HG03571 (cell line): Measurements from ENCODE around the gene KRTDAP.

ENCODE experiments used
- ATAC-seq: cut with Tn5 transposase; IDR thresholded peaks from one replicate; pipeline ENCODE4 v1.9.1; 2021; ENCODE audit not compliant: unreplicated experiment

Gene KRTDAP

DNA sequence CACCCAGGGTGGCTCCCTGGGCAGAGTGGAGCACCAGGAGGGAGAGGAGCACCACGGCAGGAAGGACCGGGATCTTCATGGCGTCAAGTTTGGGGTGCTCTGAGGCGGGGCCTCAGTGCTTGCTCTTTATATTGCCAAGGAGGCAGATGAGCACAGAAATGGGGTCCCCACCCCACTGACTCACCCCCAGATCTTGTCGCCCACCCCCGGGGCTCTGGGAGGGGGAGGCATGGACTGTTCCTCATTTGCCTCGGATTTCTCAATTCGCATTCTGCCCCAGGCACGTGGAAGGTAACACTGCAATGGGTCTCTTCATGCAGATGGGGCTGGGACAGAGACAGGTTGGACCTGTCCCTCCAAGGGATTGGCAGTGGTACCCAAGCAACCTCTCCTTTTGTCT is at the start of gene KRTDAP:
Gene KRTDAP (minus strand): TSS at position 101 of the 400 bp plus-strand sequence. CDS start 22 bp downstream, at position 79.
- no peak for ATAC-seq

GRCh38 chr19:35539850-35540249 is 49.6 kb upstream of the KRTDAP start:
- no peak for ATAC-seq

GRCh38 chr19:35539314-35539713 is 49.0 kb upstream of the KRTDAP start:
- ATAC-seq = no peak

- no peak for ATAC-seq
Observed at GRCh38 chr19:35534803-35535480, 44.7 kb upstream of the KRTDAP start.

GRCh38 chr19:35533822-35534392 is 43.6 kb upstream of the KRTDAP start:
- ATAC-seq = no peak

DNA sequence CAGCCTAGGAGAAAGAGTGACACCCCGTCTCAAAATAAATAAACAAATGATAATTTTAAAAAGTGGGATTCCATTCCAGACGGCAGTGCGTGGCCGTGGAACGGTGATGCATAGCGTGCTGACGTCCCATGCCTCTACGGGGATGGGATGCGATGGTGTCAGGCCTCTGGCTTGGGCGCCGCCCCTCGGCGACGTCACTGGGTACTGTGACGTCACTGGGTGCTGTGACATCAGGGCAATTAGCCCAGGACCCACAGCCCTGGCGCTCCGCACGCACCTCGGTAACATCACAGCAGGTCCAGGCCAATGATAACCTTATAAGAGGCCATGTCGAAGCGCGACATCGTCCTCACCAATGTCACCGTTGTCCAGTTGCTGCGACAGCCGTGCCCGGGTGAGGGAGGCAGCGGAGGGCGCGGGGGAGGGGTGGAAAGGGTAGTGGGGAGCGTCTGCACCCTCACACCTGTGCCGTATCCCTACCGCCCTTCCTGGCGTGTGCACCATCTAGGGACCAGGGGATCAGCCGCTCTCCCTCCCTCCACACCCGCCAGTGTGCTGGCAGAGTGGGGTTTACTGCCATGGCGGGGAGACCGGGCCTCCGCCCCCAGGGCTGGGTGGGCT is 43.0 kb upstream of the KRTDAP start, which contains the start of gene GAPDHS:
Gene GAPDHS (plus strand): TSS at position 256 of the 621 bp plus-strand sequence. CDS start 72 bp downstream, at position 328.
- ATAC-seq = no peak

DNA sequence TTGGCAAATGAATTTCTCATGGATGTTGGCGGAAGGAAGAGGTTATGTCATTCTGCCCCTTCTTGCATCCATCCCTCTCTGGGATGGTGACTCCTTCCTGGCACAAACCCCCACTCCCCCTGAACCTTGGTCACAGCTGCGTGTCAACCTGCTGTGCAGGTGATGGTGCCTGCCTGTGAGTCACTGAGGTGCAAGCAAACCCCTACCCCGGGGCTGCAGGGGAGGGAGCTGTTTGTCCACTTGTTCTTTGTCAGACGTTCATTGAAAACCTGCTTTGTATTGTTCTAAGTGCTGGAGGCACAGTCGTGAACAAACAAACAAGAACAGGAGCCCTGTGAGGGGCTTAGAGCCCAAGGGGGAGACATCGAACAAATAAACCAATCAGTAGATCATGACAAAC is 41.0 kb upstream of the KRTDAP start:
- no peak for ATAC-seq

DNA sequence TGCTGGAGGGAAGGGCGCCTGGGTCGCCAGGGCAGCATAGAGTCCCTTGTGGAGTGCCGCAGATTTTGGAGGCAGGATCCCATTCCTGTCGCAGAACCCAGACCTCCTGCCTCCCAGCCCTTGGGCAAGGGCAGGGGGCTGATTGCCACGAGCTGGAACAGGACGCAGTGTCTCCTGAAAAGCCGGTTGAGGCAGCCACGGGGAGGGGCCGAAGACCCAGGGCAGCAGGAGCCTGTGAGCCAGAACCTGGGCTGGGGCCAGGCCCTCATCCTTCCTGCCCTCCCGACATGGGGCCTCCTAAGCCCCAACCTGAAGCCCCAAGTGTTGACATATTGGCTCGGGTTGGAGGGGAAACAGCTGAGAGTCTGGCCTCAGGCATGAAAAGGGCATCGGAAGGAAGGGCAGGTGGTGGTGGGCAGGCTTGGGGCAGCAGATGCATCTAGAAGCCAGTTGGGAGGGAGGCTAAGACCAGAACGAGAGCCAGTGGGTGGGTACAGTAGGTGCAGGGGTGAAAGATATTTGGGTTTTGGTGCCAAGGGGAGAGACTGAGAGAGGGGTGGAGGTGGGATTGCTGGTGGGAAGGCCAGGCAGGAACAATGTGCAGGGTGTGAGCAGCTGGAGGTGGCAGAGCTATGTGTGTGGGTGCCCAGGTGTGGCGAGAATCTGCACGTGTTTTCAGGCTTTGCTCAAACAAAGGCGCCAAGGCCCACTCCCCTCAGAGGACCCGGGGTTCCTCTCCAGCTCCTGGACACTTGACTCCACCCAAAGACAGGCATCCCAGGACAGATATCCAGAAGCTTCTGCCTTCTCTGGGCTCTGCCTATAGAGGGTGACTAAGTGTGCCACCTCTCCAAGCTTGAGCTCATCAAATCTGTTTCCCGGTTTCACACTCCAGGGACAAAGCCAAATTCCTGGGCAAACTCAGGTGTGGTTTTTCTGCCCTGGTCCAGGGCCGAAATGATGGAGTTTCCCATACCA is 39.3 kb upstream of the KRTDAP start:
- no peak for ATAC-seq

DNA sequence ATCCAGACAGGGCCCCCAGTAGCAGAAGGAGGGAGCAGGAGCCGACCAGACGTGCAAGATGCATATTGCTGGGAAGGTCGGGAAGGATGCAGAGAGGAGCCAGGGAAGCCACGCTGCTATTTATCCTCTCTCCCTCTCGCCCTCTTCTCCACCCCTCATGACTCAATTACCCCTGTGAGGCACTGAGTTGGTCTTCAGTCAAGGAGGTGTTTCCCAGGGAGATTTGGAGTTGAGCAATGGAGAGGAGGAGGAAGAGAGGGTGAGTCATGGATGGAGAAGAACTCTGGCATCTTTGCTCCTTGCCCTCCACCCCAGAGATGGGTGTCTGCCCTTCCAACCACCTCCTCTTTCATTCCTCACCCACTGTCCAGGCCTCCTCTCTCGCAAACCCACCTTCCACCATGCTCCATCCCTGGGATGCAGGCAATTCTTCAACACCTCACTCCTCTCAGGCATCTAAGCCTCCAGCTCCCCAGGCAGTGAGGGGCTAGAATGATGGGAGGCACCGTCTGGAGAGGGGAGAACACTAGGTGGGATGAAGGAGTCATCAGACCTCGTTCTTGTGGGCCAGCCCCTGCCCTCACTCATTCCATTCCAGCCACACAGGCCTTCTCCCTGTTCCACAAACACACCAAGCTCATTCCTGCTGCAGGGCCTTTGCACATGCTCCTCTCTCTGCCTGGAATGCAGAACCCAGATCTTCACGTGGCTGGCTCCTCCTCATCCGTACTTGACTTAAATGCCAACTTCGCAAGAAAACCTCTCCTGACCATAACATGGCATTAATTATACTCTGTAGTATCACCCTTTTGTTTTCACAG is 38.2 kb upstream of the KRTDAP start, which contains the start of gene SBSN:
Gene SBSN (minus strand): TSS at position 94 of the 821 bp plus-strand sequence. CDS start 30 bp downstream, at position 64.
- ATAC-seq = no peak

DNA sequence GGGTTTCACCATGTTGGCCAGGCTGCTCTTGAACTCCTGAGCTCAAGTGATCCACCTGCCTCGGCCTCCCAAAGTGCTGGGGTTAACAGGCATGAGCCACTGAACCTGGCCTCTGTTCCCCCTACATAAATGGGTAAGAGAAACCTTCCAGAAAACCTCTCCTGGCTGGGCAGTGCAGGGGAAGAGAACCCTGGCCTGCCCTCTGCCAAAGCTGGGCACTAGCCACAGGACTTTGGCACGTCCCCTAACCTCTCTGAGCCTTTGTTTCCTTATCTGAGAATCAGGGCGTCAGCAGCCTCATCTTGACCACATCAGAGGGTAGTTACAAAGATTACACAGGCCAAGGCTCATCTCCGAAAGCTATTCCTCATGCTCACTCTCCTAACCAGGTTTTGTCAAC is 35.6 kb upstream of the KRTDAP start:
- ATAC-seq = no peak

DNA sequence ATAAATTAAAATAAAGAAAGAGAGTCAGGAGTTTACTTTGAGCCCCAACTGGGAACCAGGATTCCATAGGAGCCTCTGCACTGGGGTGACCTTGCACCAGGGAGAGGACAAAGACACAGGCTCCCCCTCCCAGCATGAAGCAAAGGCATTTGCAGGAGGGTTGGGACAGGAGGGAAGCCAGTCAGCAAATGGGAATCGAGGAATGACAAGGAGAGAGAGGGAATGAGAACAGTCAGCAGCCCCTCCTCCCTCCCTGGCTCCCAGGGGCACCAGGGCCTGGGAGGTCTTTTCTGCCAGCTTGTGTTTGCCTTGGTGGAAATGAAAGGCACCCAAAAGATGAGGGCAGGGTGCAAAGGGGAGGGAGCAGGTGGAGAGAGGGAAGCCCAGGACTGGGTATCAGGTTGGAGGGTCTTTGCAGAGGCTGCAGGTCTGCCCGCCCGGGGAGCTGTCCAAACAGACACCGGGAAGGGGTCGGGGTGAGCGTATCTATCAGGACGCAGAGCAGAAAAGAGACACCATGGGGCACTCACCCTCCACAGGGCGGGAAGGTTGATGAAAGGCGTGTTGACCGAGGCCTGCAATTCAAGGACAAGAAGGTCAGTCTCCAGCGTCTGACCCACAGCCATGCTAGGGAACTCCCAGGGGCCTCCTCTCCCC is 34.0 kb upstream of the KRTDAP start:
- no peak for ATAC-seq

DNA sequence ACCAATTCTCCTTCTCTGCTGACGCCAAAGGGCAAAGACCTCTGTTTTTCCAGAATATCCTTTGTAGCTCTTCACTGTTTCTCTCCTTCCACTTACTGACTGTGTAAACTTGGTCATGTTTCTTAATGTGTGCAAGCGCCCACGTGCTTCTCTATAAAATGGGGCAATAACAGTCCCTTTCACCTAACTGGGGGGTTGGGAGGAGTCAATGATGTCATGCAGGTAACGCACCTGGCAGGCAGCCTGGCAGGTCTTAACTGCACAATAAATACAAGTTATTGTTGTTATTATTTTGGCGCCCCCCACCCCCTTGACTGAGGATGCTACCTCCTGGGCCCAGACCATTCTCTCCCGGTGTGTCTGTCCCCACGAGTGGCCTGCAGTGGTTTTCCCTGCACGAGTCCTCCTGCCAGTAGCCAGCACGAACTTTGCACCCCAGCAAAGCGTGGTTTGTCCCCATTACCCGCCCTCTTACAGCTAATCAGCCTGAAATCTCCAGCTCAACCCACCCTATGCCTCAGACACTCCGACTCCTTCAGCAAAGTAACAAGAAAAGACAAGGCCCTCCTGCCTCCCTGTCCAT is 32.6 kb upstream of the KRTDAP start:
- no peak for ATAC-seq

GRCh38 chr19:35521124-35521743 is 31.0 kb upstream of the KRTDAP start:
- ATAC-seq = no peak

DNA sequence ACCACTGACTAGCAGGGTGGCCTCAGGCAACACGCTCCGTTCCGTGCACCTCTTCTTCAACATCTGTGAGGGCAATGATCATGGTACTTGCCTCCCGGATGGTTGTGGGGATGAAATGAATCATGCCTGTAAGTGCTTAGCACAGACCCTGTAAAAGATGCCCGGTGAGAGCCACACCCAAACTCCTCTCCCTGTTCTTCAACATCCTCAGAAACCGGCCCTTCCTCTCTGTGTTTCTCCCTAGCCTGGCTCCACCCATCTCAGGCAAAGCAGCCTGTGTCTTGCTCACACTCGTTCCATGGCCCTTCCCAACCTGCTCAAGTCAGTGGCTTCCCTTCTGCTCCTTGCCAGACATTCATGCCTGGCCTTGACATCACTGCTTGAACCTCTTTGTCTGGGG is 29.0 kb upstream of the KRTDAP start:
- no peak for ATAC-seq

DNA sequence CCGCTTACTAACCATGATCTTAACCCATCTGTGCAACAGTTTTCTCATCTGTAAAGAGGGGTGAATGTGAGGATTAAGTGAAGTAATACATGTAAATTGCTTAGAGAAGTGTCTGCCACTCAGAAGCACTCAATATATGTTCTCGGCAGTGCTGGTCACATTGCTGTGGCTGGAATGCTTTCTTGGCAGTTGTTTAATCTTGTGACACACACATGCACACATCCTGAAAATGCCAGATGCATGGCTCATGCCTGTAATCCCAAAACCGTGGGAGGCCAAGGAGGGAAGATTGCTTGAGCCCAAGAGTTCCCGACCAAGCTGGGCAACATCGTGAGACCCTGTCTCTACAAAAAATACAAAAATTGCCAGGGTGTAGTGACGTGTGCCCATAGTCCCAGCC is 28.0 kb upstream of the KRTDAP start:
- ATAC-seq = no peak

DNA sequence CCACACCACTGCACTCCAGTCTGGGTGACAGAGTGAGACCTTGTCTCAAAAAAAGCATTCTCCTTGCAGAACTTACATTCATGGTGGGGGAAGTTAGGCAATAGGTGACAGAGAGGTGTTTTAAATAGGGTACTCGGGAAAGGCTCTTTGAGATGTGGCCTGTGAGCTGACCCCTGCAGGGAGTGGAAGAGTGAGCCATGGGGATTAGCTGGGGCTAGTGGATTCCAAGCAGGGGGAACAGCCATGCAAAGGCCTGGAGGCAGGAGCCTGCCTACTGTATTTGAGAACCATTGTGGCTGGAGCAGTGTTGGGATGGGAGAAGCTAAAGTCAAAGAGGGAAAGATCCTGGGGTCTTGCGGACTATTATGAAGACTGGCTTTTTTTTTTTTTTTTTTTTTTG is 27.1 kb upstream of the KRTDAP start:
- no peak for ATAC-seq

- ATAC-seq = no peak
Observed at GRCh38 chr19:35516310-35516709, 26.0 kb upstream of the KRTDAP start.

DNA sequence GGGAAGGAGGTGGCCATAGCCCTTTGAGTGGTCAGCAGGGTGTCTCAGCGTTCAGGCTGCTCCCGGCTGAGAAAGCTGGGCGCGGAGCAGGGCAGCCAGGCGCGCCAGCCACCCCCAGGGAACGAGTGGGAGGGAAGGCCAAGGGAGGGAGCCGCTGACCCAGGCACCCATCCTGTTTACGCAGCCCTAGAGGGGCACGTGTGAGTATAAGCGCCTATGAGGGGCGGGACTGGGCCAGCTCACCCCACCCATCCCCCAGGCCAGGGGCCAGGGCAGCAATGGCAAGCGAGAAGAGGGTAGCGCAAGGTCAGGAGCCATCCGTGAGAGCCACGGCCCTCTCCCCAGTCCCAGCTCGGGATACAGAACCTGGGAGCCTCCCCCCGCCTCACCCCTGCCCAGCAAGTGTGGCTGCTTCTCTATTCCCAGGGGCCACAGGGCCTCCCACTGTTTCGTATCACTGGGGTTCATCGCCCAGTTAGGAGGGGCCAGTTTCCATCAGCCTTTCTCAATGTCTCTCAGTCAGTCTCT is 24.1 kb upstream of the KRTDAP start:
- ATAC-seq = no peak
